Fibroblast of skin of scalp (primary cell): ENCODE data around the gene ANKS1B.
"Not testable (repeated sequence)": the region's sequence is repeated elsewhere in the genome, so short reads cannot be mapped to it uniquely, and the experiment has no call there.

Experiments
- DNase-seq: peaks from one replicate; pipeline ENCODE4 v3.0.0-alpha.2; 2013

The ANKS1B gene

GRCh38 chr12:99259040-99259934, 725.4 kb downstream of the ANKS1B start:
- no peak for DNase-seq

GRCh38 chr12:99257672-99258071, 727.1 kb downstream of the ANKS1B start:
- no peak for DNase-seq

GRCh38 chr12:99253068-99253467, 731.7 kb downstream of the ANKS1B start:
- no peak for DNase-seq

GRCh38 chr12:99250091-99250490, 734.6 kb downstream of the ANKS1B start:
- no peak for DNase-seq

GRCh38 chr12:99249543-99249942, 735.2 kb downstream of the ANKS1B start:
- DNase-seq = no peak

- not testable (repeated sequence) for DNase-seq
Observed at GRCh38 chr12:99237907-99238538, 746.7 kb downstream of the ANKS1B start.

GRCh38 chr12:99235381-99235780, 749.4 kb downstream of the ANKS1B start:
- no peak for DNase-seq

GRCh38 chr12:99234702-99235101, 750.0 kb downstream of the ANKS1B start:
- no peak for DNase-seq

GRCh38 chr12:99232324-99232723, 752.4 kb downstream of the ANKS1B start:
- DNase-seq = no peak

- DNase-seq = no peak
Observed at GRCh38 chr12:99231031-99231430, 753.7 kb downstream of the ANKS1B start.

- DNase-seq = no peak
Observed at GRCh38 chr12:99224237-99224636, 760.5 kb downstream of the ANKS1B start.

GRCh38 chr12:99223579-99223978, 761.2 kb downstream of the ANKS1B start:
- DNase-seq = no peak

- no peak for DNase-seq
Observed at GRCh38 chr12:99213047-99213446, 771.7 kb downstream of the ANKS1B start.

- no peak for DNase-seq
Observed at GRCh38 chr12:99212275-99212674, 772.5 kb downstream of the ANKS1B start.

GRCh38 chr12:99205111-99205510, 779.6 kb downstream of the ANKS1B start:
- DNase-seq = no peak

GRCh38 chr12:99201906-99202645, 782.7 kb downstream of the ANKS1B start:
- DNase-seq = no peak

GRCh38 chr12:99200711-99201384, 783.9 kb downstream of the ANKS1B start:
- no peak for DNase-seq

- DNase-seq = no peak
Observed at GRCh38 chr12:99195474-99195873, 789.3 kb downstream of the ANKS1B start.

GRCh38 chr12:99192489-99192888, 792.2 kb downstream of the ANKS1B start:
- no peak for DNase-seq

- no peak for DNase-seq
Observed at GRCh38 chr12:99176871-99177270, 807.9 kb downstream of the ANKS1B start.

GRCh38 chr12:99170461-99170860, 814.3 kb downstream of the ANKS1B start:
- DNase-seq = no peak

- no peak for DNase-seq
Observed at GRCh38 chr12:99170037-99170436, 814.7 kb downstream of the ANKS1B start.

GRCh38 chr12:99157946-99158345, 826.8 kb downstream of the ANKS1B start:
- DNase-seq = peak; percentile 15
